GM12864 (cell line): ENCODE results near the gene PAQR9.

ENCODE experiments used
- DNase-seq: peaks from one replicate; pipeline ENCODE4 v3.0.0-alpha.2; 2011; ENCODE audit warnings: low read depth
- H3K4me3 ChIP-seq: 2 replicates; pipeline ENCODE4 v1.5.1; 2011; ENCODE audit warnings: mild to moderate bottlenecking, low read depth, low read length, control low read depth
- TF ChIP-seq, protein P1 (sequence below): IDR thresholded peaks from 2 replicates; pipeline ENCODE4 v1.5.1; 2011; ENCODE audit warnings: low read depth, mild to moderate bottlenecking, moderate library complexity, low read length, control low read depth, inconsistent platforms; ENCODE audit errors: missing control alignments

Gene PAQR9

DNA sequence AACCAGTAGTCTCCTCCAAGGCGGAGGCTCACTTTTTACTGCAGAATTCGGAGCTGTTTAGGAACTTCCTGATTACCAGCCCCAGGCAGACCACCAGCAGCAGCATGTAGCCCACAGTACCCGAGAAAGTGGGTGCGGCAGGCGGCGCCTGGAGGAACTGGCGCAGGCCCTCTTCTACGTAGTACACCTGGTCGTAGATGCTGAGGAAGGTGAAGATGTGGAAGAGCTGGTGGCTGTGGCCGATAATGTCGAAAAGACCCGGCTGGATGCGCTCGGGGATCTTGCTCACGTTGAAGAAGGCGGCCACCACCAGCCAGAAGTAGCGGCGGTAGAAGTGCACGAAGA is 1.3 kb downstream of the PAQR9 start:
- TF ChIP-seq, protein P1, sequence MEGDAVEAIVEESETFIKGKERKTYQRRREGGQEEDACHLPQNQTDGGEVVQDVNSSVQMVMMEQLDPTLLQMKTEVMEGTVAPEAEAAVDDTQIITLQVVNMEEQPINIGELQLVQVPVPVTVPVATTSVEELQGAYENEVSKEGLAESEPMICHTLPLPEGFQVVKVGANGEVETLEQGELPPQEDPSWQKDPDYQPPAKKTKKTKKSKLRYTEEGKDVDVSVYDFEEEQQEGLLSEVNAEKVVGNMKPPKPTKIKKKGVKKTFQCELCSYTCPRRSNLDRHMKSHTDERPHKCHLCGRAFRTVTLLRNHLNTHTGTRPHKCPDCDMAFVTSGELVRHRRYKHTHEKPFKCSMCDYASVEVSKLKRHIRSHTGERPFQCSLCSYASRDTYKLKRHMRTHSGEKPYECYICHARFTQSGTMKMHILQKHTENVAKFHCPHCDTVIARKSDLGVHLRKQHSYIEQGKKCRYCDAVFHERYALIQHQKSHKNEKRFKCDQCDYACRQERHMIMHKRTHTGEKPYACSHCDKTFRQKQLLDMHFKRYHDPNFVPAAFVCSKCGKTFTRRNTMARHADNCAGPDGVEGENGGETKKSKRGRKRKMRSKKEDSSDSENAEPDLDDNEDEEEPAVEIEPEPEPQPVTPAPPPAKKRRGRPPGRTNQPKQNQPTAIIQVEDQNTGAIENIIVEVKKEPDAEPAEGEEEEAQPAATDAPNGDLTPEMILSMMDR, result no peak

DNA sequence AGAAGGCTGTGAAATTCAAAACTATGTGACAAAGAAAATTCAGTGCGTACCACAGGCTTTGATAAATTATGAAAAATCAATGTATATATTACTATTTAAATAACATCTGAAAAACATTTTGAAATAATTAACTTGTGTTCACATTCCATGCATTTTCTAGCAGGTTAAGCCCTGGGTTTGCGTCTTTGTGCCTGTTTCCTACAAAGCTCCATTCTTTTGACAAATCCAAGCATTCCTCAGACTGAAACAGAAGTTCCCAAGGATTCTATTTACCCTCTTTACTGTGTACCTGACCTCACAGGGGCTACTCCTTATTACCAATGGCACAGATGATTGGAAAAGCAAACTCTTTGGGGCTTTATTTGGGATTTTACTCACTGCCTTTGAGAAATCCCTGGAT is 1.9 kb downstream of the PAQR9 start:
- DNase-seq, result no peak
- H3K4me3 ChIP-seq, result no peak overlapping the region
- TF ChIP-seq, protein P1, result no peak

More for the DNA sequence above, 1.3 kb downstream of the PAQR9 start:
- no peak overlapping the region for H3K4me3 ChIP-seq
- DNase-seq, result no peak

DNA sequence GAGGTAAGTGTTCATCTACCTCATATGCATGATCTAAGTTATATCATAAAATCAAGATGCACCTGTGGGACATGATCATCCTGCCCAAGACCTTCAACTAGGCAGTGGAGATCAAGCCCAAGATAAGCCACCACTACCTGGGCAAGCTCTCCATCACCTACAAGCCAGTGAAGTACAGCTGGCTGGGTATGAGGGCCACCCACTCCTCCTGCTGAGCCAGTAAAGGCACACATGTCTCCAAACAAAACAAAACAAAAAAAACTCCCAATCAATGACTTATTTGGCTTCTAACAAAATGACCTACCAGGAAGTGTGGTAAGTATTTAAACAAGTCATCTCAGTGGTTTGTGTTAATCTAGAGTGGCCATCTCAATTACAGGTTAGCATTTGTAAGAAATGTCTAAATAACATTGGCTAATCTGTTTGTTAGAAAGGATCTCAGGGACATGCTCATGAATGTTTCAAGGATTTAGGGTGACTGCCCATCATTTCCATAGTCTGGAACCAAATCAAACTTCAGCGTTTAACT is 3.1 kb downstream of the PAQR9 start:
- TF ChIP-seq, protein P1, result no peak

DNA sequence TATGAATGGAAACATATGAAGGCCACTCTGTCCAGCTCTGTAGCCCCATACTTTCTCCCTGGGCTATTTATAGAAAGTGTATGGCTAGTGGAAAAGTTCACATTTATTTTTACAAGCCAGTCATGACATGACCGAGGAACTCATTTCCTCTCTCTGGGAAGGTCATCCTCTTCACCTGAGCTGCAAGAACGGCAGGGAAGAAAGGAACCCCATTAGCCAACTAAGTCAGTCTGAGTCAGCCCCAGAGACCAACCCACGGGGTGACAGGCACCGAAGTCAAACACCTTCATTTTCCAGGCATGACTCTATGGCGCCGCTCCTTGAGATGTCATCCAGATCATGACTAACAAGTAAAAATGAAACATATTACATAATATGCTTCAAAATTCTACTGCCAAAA is 4.8 kb downstream of the PAQR9 start:
- no peak overlapping the region for H3K4me3 ChIP-seq
- TF ChIP-seq, protein P1, result no peak
- no peak for DNase-seq

More for the DNA sequence above, 3.1 kb downstream of the PAQR9 start:
- H3K4me3 ChIP-seq, result no peak overlapping the region
- DNase-seq, result no peak

DNA sequence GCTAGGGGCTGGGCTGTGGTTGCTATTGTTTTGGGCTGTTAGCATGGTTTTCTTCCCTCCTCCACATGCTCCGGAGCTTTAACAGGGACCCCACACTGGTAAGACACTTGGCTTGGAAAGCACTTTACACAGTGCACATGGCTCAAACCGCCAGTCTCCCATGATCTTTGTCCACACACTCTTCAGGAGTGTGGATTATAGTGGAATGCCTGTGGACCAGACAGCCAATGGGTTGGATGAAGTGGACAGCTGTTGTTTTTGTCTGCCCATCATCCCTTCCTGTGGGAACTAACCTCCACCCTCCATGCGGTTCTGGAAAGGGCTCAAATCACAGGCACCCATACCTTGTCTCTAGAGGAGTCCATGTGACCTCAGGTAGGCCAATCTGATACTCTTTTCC is 10.0 kb downstream of the PAQR9 start:
- TF ChIP-seq, protein P1, result no peak
- DNase-seq, result no peak

DNA sequence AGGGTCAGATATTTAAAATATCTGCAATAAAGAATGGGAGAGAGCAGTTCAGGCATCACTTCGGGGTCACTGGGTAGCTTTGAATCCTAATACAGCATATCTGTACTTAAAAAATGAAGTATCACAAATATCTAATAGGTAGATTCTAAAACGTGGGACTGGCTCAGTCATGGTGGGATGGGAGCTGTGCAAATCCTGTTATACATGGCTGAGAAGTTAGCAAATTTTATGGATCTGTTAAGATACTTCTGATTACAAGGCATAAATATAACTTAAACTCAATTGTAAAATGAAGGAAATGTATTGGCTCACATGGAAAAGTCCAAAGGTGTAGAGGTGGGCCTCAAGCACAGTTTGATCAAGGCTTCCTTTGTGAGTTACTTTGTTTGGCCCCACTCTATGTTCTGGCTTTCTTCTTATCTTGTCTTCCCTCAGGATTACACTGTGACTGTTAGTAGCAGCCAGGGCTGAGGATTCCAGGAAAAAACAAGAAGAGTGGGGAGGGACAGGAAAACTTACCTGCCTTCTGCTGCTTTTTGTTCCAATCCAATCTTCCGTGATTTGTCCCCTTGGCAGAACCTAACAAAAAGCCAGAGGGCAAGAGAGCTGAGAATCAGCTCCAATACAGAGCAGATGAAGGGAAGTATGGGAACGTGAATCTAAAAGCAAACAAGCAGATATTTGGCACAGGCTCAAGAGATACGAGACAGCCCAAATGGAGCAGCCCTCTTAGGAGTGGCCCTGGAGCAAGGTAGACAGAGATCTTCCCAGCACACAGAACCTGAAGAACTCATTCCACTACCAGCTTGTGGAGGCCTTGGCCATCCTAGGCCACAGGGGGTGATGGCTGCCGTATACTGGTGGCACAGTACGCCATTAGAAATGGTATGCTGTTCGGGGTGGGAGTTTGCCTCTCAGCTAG is 10.9 kb downstream of the PAQR9 start:
- no peak for DNase-seq
- TF ChIP-seq, protein P1, result no peak

More for the DNA sequence above, 10.0 kb downstream of the PAQR9 start:
- no peak overlapping the region for H3K4me3 ChIP-seq

More for the DNA sequence above, 10.9 kb downstream of the PAQR9 start:
- H3K4me3 ChIP-seq, result no peak overlapping the region
